OCI-LY3 (cell line): ENCODE data around the gene CERS6.

Source experiments
- CTCF ChIP-seq: fragments of 200-600, 300-600 bp; sonication (generic); IDR thresholded peaks from 2 replicates; pipeline ENCODE4 v1.5.1; 2014; ENCODE audit warnings: antibody characterized with exemption, low read length, low read depth
- EZH2phosphoT487 ChIP-seq: fragments of 200-600 bp; shearing (Covaris generic); IDR thresholded peaks from 2 replicates; pipeline ENCODE4 v1.6.1; 2018; ENCODE audit warnings: antibody characterized with exemption, mixed run types, low read depth

- TF ChIP-seq CTCF (no peak), EZH2phosphoT487 (no peak)
Measured at GRCh38 chr2:168466190-168466737, 10.2 kb downstream of the CERS6 start.
